DOHH2 (cell line): ENCODE results near the gene PPP2R5B.

Source experiments
- H3F3A ChIP-seq: fragments of 200-600 bp; sonication (generic), shearing (Covaris generic); 2 replicates; pipeline ENCODE4 v1.6.0; 2016; ENCODE audit warnings: antibody characterized with exemption, mild to moderate bottlenecking; ENCODE audit not compliant: control insufficient read depth, insufficient read depth
- H3K27ac ChIP-seq: fragments of 200-600 bp; sonication (generic); 2 replicates; pipeline ENCODE4 v1.5.1; 2014; ENCODE audit warnings: low read depth, mild to moderate bottlenecking, low read length, moderate library complexity
- H3K27me3 ChIP-seq: fragments of 200-600 bp; sonication (generic); 2 replicates; pipeline ENCODE4 v1.6.1; 2014; ENCODE audit warnings: mild to moderate bottlenecking, low read length, mixed read lengths; ENCODE audit not compliant: control insufficient read depth
- H3K36me3 ChIP-seq: fragments of 200-600 bp; sonication (generic); 2 replicates; pipeline ENCODE4 v1.6.1; 2014; ENCODE audit warnings: mild to moderate bottlenecking, low read length, moderate library complexity, mixed read lengths; ENCODE audit not compliant: control insufficient read depth
- H3K4me1 ChIP-seq: fragments of 200-600 bp; sonication (generic); 2 replicates; pipeline ENCODE4 v1.6.1; 2014; ENCODE audit warnings: mild to moderate bottlenecking, low read length, mixed read lengths; ENCODE audit not compliant: control insufficient read depth
- H3K4me2 ChIP-seq: fragments of 200-600 bp; sonication (generic); 2 replicates; pipeline ENCODE4 v1.6.0; 2014; ENCODE audit warnings: mild to moderate bottlenecking, low read length, moderate library complexity
- H3K4me3 ChIP-seq: fragments of 200-600 bp; sonication (generic); 2 replicates; pipeline ENCODE4 v1.5.1; 2014; ENCODE audit warnings: mild to moderate bottlenecking, low read length, mixed read lengths
- H3K79me2 ChIP-seq: fragments of 200-600 bp; sonication (generic); 2 replicates; pipeline ENCODE4 v1.6.1; 2014; ENCODE audit warnings: mild to moderate bottlenecking, low read length, mixed read lengths; ENCODE audit not compliant: control insufficient read depth
- H3K9me2 ChIP-seq: fragments of 200-600 bp; sonication (generic); replicated peaks from 2 replicates; pipeline ENCODE4 v1.6.1; 2014; ENCODE audit warnings: mild to moderate bottlenecking, low read length, mixed read lengths; ENCODE audit not compliant: control insufficient read depth
- H3K9me3 ChIP-seq: fragments of 200-600 bp; sonication (generic); 2 replicates; pipeline ENCODE4 v1.6.1; 2014; ENCODE audit warnings: antibody characterized with exemption, low read length, mixed read lengths; ENCODE audit not compliant: control insufficient read depth, insufficient read depth
- H4K20me1 ChIP-seq: fragments of 200-600 bp; sonication (generic); 2 replicates; pipeline ENCODE4 v1.6.0; 2014; ENCODE audit warnings: low read depth, mild to moderate bottlenecking, antibody characterized with exemption, low read length, moderate library complexity; ENCODE audit not compliant: control insufficient read depth, insufficient read depth
- CTCF ChIP-seq: fragments of 200-600 bp; sonication (generic); IDR thresholded peaks from one replicate; pipeline ENCODE4 v1.5.1; 2014; ENCODE audit warnings: antibody characterized with exemption, mild to moderate bottlenecking, low read depth, low read length; ENCODE audit not compliant: poor library complexity, severe bottlenecking
- EZH2phosphoT487 ChIP-seq: fragments of 200-600 bp; sonication (generic); IDR thresholded peaks from 2 replicates; pipeline ENCODE4 v1.6.1; 2017; ENCODE audit warnings: borderline replicate concordance, mild to moderate bottlenecking, antibody characterized with exemption, low read length, moderate library complexity, mixed read lengths

The PPP2R5B gene

DNA sequence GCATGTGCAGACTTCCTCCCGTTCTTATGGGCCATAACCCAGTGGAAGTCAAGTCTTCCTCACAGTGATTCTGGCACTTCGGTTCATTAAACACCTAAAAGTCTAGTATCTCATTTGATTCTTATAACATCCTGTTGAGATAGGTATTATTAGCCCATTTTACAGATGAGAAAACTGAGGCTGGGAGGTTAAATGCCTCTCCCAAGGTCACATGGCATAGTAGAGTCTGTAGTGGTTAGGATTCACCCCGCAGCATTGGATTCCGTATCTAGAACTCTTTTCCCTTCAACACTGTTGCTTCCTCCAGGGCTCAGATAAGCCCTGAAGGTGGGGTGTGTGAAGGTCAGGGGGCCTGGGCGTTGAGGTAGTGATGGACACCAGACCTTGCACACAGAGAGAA, 7.8 kb downstream of the PPP2R5B start:
- H3K4me2 ChIP-seq: no peak overlapping the region
- H3K9me2 ChIP-seq: no peaks in the 10 kb centered on the region
- no peak overlapping the region for H3K27ac ChIP-seq
- no peaks in the 10 kb centered on the region for H3K36me3 ChIP-seq
- TF ChIP-seq EZH2phosphoT487 (no peak), CTCF (no peak)
- H3K4me3 ChIP-seq: no peak overlapping the region
- H3K27me3 ChIP-seq: no peaks in the 10 kb centered on the region
- H4K20me1 ChIP-seq: no peaks in the 10 kb centered on the region
- no peaks in the 10 kb centered on the region for H3K79me2 ChIP-seq
- H3F3A ChIP-seq: no peaks in the 10 kb centered on the region
- H3K4me1 ChIP-seq: no peaks in the 10 kb centered on the region
- H3K9me3 ChIP-seq: no peaks in the 10 kb centered on the region

- H3K36me3 ChIP-seq: no peaks in the 10 kb centered on the region
- H3K4me2 ChIP-seq: no peak overlapping the region
- no peak overlapping the region for H3K4me3 ChIP-seq
- no peaks in the 10 kb centered on the region for H3K79me2 ChIP-seq
- no peaks in the 10 kb centered on the region for H3F3A ChIP-seq
- H3K4me1 ChIP-seq: no peaks in the 10 kb centered on the region
- H3K27ac ChIP-seq: no peak overlapping the region
- TF ChIP-seq CTCF (no peak), EZH2phosphoT487 (no peak)
- no peaks in the 10 kb centered on the region for H4K20me1 ChIP-seq
- H3K9me2 ChIP-seq: no peaks in the 10 kb centered on the region
- no peaks in the 10 kb centered on the region for H3K27me3 ChIP-seq
- no peaks in the 10 kb centered on the region for H3K9me3 ChIP-seq
Measured at GRCh38 chr11:64933213-64933934, 8.9 kb downstream of the PPP2R5B start.

- Histone ChIP-seq H3K4me2 (no peak overlapping the region), H3K4me1 (no peaks in the 10 kb centered on the region), H4K20me1 (no peaks in the 10 kb centered on the region), H3K36me3 (no peaks in the 10 kb centered on the region), H3K27ac (no peak overlapping the region), H3F3A (no peaks in the 10 kb centered on the region), H3K9me2 (no peaks in the 10 kb centered on the region), H3K9me3 (no peaks in the 10 kb centered on the region), H3K4me3 (no peak overlapping the region), H3K27me3 (no peaks in the 10 kb centered on the region), H3K79me2 (no peaks in the 10 kb centered on the region)
- TF ChIP-seq EZH2phosphoT487 (no peak), CTCF (no peak)
Measured at GRCh38 chr11:64933935-64934681, 9.6 kb downstream of the PPP2R5B start.
